ENCODE data around the gene PLAC1.

DNA sequence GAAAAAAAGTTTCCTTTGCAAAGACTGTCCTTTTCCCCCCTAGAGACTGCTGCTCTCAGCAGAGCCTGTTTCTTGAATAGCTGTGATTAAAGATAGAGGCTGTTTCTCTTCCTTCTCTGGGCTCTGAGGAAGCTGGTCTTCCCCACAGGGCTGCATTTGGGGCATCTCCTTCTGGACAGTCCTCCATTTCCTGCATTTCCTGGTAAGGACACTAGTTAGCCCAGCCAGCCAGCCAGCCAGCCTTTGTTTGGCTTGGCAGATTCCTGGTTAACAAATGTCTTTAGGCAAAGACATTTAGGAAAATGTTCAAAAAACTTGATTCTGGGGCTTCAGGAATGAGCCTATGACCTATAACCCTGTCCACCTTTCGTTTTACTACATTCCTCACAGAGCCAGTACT lies 34.0 kb upstream of the PLAC1 start:
- no peak for TF ChIP-seq POLR2A (IDR thresholded peaks at IDR 0.05; ENCODE audit: low read depth, low read length)
- TF ChIP-seq, protein P1, sequence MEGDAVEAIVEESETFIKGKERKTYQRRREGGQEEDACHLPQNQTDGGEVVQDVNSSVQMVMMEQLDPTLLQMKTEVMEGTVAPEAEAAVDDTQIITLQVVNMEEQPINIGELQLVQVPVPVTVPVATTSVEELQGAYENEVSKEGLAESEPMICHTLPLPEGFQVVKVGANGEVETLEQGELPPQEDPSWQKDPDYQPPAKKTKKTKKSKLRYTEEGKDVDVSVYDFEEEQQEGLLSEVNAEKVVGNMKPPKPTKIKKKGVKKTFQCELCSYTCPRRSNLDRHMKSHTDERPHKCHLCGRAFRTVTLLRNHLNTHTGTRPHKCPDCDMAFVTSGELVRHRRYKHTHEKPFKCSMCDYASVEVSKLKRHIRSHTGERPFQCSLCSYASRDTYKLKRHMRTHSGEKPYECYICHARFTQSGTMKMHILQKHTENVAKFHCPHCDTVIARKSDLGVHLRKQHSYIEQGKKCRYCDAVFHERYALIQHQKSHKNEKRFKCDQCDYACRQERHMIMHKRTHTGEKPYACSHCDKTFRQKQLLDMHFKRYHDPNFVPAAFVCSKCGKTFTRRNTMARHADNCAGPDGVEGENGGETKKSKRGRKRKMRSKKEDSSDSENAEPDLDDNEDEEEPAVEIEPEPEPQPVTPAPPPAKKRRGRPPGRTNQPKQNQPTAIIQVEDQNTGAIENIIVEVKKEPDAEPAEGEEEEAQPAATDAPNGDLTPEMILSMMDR (conservative IDR thresholded peaks at IDR 0.05; ENCODE audit: low read depth, low read length) = no peak
- TF ChIP-seq, protein P2, sequence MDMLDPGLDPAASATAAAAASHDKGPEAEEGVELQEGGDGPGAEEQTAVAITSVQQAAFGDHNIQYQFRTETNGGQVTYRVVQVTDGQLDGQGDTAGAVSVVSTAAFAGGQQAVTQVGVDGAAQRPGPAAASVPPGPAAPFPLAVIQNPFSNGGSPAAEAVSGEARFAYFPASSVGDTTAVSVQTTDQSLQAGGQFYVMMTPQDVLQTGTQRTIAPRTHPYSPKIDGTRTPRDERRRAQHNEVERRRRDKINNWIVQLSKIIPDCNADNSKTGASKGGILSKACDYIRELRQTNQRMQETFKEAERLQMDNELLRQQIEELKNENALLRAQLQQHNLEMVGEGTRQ (IDR thresholded peaks at IDR 0.05; ENCODE audit: low read depth, low read length) = no peak
- TF ChIP-seq NFE2L2 (IDR thresholded peaks at IDR 0.05; ENCODE audit: low read depth, low read length) = no peak
- no peak for TF ChIP-seq RAD21 (IDR thresholded peaks at IDR 0.05; ENCODE audit: low read length)

Data from IMR-90 (cell line).